AG10803 (cell line): ENCODE data around the gene POU2F1.
A peak's percentile ranks its signal among the peaks of the same experiment; 100 is the strongest.
"Not testable (repeated sequence)": the region's sequence is repeated elsewhere in the genome, so short reads cannot be mapped to it uniquely, and the experiment has no call there.

Experiments
- DNase-seq: peaks from one replicate; pipeline ENCODE4 v3.0.0; 2010; ENCODE audit warnings: low read depth
- H3K4me3 ChIP-seq: 2 replicates; pipeline ENCODE4 v1.5.1; 2011; ENCODE audit warnings: mild to moderate bottlenecking, low read length, control low read depth
- CTCF ChIP-seq: conservative IDR thresholded peaks from 2 replicates; pipeline ENCODE4 v1.5.1; 2011; ENCODE audit warnings: mild to moderate bottlenecking, low read length, control low read depth, inconsistent platforms

Gene POU2F1

GRCh38 chr1:167223144-167224103, 2.7 kb downstream of the POU2F1 start:
- H3K4me3 ChIP-seq, result no peak overlapping the region; the same call in 1 of the 2 replicates
- peak; percentile 44 for DNase-seq
- no peak for TF ChIP-seq CTCF

GRCh38 chr1:167224734-167225235, 4.1 kb downstream of the POU2F1 start:
- H3K4me3 ChIP-seq, DNase-seq: not testable (repeated sequence)

- H3K4me3 ChIP-seq, result no peak overlapping the region
- TF ChIP-seq CTCF, result no peak
- no peak for DNase-seq
Measured at GRCh38 chr1:167225920-167226319, 5.2 kb downstream of the POU2F1 start.

GRCh38 chr1:167227934-167228378, 7.3 kb downstream of the POU2F1 start:
- no peak for TF ChIP-seq CTCF
- no peak for DNase-seq
- no peak overlapping the region for H3K4me3 ChIP-seq

GRCh38 chr1:167229719-167230385, 9.2 kb downstream of the POU2F1 start:
- TF ChIP-seq CTCF, result no peak
- no peak overlapping the region for H3K4me3 ChIP-seq
- no peak for DNase-seq

GRCh38 chr1:167230437-167230836, 9.8 kb downstream of the POU2F1 start:
- H3K4me3 ChIP-seq, result no peak overlapping the region
- no peak for TF ChIP-seq CTCF
- DNase-seq, result no peak

GRCh38 chr1:167231873-167232450, 11.3 kb downstream of the POU2F1 start:
- DNase-seq, result no peak
- TF ChIP-seq CTCF, result no peak
- H3K4me3 ChIP-seq, result no peak overlapping the region
